C4-2B (cell line): ENCODE results near the gene GNB1.

Source experiments
- H3K27ac ChIP-seq: fragments of 450-650 bp; 2 replicates; pipeline ENCODE4 v1.5.1; 2017
- ZFX ChIP-seq: fragments of 450-650 bp; IDR thresholded peaks from 2 replicates; pipeline ENCODE4 v1.6.1; 2017
- TF ChIP-seq, protein P1 (sequence below): fragments of 450-650 bp; conservative IDR thresholded peaks from 2 replicates; pipeline ENCODE4 v1.5.1; 2017; ENCODE audit warnings: mild to moderate bottlenecking

GNB1 gene

DNA sequence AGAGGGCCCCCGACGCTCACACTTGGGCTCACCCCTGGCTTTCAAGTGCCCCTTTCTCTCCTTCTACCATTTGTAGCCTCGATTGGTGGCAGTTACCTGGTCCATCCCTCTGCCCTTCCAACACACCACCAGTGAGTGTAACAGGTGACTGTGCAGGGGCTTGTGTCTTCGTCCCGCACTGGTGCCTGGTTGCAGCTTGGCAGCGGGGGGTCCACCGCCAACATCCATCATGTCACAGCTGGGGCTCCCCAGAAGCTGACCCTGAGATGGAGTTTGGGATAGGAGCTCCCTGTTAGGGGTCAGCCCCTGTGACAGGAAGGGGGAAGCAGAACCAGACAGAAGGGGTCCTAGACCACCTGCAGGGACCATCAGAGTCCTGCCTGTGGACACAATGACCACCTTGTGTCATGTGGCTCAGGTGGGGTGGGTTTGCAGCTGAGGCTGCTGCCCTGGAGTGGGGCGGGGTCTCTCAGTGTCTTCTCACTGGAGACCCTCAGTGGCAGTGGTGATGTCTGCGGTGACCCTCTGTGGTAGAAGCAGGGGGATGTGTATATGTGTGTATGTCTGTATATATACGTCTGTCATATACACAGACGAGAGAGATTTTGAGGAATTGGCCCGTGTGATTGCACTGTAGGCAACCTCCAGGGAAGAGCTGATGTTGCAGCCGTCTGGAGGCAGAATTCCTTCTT lies 20.6 kb upstream of the GNB1 start:
- no peak overlapping the region for H3K27ac ChIP-seq
- TF ChIP-seq, protein P1, sequence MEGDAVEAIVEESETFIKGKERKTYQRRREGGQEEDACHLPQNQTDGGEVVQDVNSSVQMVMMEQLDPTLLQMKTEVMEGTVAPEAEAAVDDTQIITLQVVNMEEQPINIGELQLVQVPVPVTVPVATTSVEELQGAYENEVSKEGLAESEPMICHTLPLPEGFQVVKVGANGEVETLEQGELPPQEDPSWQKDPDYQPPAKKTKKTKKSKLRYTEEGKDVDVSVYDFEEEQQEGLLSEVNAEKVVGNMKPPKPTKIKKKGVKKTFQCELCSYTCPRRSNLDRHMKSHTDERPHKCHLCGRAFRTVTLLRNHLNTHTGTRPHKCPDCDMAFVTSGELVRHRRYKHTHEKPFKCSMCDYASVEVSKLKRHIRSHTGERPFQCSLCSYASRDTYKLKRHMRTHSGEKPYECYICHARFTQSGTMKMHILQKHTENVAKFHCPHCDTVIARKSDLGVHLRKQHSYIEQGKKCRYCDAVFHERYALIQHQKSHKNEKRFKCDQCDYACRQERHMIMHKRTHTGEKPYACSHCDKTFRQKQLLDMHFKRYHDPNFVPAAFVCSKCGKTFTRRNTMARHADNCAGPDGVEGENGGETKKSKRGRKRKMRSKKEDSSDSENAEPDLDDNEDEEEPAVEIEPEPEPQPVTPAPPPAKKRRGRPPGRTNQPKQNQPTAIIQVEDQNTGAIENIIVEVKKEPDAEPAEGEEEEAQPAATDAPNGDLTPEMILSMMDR: no peak

DNA sequence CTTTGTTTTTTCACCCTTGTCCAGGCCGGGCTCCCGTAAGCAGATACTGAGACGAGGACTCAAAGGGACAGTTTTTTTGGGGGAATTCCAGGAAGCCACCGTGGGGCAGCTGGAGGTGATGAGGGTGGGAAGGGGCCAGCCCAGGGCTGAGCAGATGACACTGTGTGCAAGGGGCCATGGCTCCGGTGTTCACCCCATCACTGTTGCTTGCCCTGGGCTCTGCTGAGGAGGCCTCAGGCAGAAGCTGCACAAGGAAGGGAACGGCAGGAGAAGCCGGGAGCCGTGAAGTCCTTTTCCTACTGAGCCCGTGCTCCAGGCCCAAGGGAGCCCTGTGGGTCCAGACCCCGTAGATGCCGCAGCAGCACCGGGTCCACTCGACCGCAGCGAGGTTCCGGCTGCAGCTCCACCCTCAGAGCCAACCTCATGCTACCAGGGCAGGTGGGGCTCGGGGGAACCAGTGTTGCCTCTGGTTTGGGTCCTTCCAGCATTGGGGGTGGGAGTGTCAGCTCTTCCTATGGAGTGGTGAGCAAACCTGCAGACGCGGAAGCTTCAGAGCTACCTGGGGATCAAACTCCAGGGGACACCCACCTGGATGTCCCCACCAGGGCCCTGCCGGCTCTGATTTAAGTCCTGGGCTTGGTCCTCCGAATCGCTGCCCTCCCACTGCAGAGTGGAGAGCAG lies 19.9 kb upstream of the GNB1 start:
- TF ChIP-seq, protein P1: no peak
- no peak for TF ChIP-seq ZFX
- H3K27ac ChIP-seq: no peak overlapping the region; the same call in 1 of the 2 replicates

DNA sequence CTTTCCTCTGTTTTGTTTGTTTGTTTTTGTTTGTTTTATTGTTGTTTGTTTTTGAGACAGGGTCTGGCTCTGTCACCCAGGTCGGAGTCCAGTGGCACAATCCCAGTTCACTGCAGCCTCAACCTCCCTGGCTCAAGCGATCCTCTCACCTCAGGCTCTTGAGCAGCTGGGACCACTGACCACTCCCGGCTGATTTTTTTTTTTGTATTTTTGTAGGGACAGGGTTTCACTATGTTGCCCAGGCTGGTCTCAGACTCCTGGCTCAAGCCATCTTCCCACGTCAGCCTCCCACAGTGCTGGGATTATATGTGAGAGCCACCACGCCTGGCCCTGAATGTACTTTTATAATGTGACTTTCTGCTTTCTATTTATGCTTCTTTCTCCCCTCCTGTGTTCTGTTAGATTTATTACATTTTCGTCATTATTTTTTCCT lies 19.2 kb upstream of the GNB1 start:
- peak overlapping the region; percentile 86 for H3K27ac ChIP-seq
- TF ChIP-seq, protein P1: no peak
- no peak for TF ChIP-seq ZFX

DNA sequence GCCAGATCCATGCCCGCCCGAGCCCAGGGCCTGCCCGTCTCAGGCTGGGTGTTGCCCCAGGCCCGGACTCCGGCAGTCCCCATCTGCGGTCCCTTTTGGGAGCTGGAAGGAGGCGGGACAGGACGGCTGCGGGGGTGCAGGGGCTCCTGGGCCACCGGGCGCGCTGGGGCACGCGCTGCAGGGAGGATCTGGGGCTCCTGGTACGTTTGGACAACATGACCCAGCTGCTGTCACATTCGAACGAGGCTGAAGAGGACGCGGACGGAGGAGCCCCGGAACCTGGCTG lies 17.6 kb upstream of the GNB1 start:
- TF ChIP-seq, protein P1: no peak
- no peak; the same call in 1 of the 2 replicates for TF ChIP-seq ZFX
- peak overlapping the region; percentile 86 for H3K27ac ChIP-seq

DNA sequence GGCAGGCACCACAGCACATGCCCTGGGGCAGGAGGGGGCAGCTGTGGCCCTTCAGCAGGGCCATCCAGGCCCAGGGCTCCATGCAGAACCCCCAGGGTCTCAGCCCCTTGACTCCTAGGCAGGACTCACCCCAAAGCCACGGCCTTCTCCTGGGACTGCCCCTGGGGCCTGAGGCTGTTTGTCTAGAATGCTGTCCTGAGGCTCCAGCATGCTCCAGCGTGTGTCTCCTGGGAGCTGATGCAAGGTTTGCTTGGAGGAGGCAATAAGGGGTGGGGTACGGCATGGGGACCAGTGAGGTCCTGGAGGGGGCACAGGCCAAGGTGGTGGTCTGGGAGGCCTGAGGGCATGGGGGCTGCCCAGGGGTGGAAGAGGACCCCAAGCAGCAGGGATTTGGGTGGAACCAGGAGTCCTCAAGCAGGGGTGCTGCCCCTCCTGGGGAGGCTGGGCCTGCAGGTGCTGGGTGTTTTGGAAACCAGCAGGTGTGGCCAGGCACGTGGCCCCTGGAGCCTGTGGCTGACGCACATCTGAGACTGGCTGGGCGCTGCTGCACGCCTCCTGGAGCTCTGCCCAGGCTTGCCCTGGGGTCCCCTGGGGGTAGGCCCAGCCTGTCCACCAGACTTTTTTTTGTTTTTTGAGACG lies 16.3 kb upstream of the GNB1 start:
- peak overlapping the region; percentile 86 for H3K27ac ChIP-seq
- TF ChIP-seq, protein P1: no peak
- no peak for TF ChIP-seq ZFX

DNA sequence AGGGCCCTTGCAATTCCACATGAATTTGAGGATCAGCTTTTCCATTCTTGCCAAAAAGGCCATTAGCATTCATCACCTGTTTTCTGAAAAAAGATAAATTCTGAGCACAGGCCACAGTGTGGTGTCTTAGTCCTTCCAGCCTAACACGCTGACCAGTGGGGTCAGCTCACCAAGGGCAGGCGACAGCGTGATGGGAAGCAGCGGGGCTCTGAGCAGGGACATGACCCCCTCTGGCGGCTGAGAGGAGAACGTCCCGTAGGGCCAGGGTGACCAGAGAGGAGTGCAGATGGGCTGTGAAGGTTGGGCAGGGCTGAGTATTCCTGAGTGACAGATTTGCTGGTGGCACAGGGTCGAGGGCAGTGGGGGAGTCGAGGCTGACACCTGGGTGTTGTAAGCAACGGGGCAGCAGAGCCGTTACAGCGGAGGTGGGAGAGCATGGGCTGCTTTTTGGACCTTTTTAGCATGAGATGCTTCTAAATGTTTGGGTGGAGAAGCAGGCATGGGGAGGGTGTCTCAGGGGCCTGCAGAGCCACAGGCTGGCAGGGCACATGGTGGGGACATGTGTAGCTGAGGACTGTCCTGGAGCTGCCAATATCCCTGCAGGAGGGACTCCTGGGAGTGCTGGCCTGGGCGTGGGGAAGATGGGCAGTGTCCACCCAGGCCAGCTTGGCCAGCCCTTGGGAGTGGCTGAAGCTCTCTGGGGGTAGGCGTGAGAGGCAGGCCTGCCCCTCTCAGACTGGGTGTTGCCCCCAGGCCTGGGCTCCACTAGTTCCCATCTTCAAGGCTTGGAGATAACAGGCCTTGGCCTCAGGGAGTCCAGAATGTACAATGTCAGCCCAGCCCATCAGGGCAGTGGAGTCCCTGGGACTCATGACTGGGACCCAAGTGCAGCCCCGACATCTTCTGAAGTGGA lies 15.6 kb upstream of the GNB1 start:
- peak overlapping the region; percentile 86 for H3K27ac ChIP-seq
- TF ChIP-seq, protein P1: peak; percentile 98
- no peak for TF ChIP-seq ZFX
